LNCAP (cell line): ENCODE data around the gene VAPB.

ENCODE experiments used
- CTCF ChIP-seq: fragments of 450-650 bp; IDR thresholded peaks from 2 replicates; pipeline ENCODE4 v1.5.1; 2017; ENCODE audit warnings: mild to moderate bottlenecking

The VAPB gene

GRCh38 chr20:58454460-58454859 is 65.4 kb downstream of the VAPB start:
- no peak for TF ChIP-seq CTCF

- TF ChIP-seq CTCF = no peak
Observed at GRCh38 chr20:58457083-58457695, 68.2 kb downstream of the VAPB start.

GRCh38 chr20:58458342-58459057 is 69.5 kb downstream of the VAPB start:
- no peak for TF ChIP-seq CTCF

GRCh38 chr20:58459058-58459750 is 70.2 kb downstream of the VAPB start:
- TF ChIP-seq CTCF = no peak

- no peak for TF ChIP-seq CTCF
Observed at GRCh38 chr20:58461104-58461503, 72.1 kb downstream of the VAPB start.

GRCh38 chr20:58461899-58462298 is 72.9 kb downstream of the VAPB start:
- no peak for TF ChIP-seq CTCF

- TF ChIP-seq CTCF = no peak
Observed at GRCh38 chr20:58463256-58463655, 74.2 kb downstream of the VAPB start.
